ENCODE data around the gene RAPH1. TPM values are rescaled to one million over a fixed set of nuclear protein-coding genes. Genes with fewer than 3 reads are reported as not detected.

The RAPH1 gene, protein sequence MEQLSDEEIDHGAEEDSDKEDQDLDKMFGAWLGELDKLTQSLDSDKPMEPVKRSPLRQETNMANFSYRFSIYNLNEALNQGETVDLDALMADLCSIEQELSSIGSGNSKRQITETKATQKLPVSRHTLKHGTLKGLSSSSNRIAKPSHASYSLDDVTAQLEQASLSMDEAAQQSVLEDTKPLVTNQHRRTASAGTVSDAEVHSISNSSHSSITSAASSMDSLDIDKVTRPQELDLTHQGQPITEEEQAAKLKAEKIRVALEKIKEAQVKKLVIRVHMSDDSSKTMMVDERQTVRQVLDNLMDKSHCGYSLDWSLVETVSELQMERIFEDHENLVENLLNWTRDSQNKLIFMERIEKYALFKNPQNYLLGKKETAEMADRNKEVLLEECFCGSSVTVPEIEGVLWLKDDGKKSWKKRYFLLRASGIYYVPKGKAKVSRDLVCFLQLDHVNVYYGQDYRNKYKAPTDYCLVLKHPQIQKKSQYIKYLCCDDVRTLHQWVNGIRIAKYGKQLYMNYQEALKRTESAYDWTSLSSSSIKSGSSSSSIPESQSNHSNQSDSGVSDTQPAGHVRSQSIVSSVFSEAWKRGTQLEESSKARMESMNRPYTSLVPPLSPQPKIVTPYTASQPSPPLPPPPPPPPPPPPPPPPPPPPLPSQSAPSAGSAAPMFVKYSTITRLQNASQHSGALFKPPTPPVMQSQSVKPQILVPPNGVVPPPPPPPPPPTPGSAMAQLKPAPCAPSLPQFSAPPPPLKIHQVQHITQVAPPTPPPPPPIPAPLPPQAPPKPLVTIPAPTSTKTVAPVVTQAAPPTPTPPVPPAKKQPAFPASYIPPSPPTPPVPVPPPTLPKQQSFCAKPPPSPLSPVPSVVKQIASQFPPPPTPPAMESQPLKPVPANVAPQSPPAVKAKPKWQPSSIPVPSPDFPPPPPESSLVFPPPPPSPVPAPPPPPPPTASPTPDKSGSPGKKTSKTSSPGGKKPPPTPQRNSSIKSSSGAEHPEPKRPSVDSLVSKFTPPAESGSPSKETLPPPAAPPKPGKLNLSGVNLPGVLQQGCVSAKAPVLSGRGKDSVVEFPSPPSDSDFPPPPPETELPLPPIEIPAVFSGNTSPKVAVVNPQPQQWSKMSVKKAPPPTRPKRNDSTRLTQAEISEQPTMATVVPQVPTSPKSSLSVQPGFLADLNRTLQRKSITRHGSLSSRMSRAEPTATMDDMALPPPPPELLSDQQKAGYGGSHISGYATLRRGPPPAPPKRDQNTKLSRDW
- total RNA-seq (2022; extraction: Qiagen RNA extraction; ENCODE audit: low read depth) = 4.1 to 7.9 TPM (median 6.6 TPM) in 5 replicates

DNA sequence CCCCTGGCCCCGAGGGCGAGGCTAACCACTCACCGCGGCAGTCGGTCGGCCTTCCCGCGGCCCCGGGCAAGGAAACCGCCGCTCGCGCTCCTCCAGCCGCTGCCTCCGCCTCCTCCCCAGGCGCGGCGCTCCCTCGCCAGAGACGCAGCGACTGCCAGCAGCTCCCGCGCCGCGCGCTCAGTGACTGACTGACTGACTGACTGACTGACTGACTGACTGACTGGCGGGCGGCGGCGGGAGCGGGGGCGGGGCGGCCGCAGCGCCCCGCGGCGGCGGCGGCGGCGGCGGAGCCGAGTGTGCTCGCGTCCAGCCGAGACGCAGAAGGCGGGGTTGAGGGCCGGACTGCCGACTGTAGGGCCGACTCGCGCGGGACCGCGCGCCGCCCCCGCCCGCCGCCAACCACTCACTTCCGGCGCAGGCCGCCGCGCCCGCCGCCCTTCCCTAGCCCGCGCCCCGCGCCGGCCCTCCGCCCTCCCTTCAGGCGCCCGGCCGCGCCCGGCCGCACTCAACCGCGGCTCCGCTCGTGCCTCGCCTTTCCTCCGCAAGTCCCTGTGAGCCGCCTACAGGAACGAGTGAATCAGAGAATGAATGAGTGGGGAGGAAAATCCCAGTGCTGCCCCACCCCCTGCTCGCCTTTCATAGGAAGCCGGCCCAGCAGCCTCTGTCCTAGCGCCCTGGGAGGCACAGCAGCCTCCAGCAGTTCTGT lies at the start of gene RAPH1:
RAPH1 (minus strand) TSS at position 224 of the 706 bp plus-strand sequence. CDS start 39,948 bp downstream, outside the sequence.

Other genes starting within 250 kb of the RAPH1 start
- 56.7 to 71.6 TPM (median 65.1 TPM) in 5 replicates for gene ABI2, start 206.9 kb downstream of the RAPH1 start, total RNA-seq (2022; extraction: Qiagen RNA extraction; ENCODE audit: low read depth)
- gene CD28, start 171.3 kb upstream of the RAPH1 start, total RNA-seq (2022; extraction: Qiagen RNA extraction; ENCODE audit: low read depth) = not detected in 5 replicates

Data from A549 treated with ZK216348 at 1 μM for 4 hours (cell line).